Epidermal melanocyte (primary cell): Measurements from ENCODE around the gene ULK2.
"Not testable (repeated sequence)": the region's sequence is repeated elsewhere in the genome, so short reads cannot be mapped to it uniquely, and the experiment has no call there.

ENCODE experiments used
- DNase-seq: peaks from one replicate; pipeline ENCODE4 v3.0.0; 2011; ENCODE audit warnings: low spot score; ENCODE audit not compliant: insufficient read length

Gene ULK2

GRCh38 chr17:19867329-19868078, at the start of gene ULK2:
ULK2 (minus strand) TSS chr17:19867936; CDS start chr17:19867417, 519 bp downstream.
- peak; percentile 51 for DNase-seq

GRCh38 chr17:19915245-19915978, 47.7 kb upstream of the ULK2 start:
- DNase-seq, result no peak

- DNase-seq, result no peak
These were observed 43.3 kb upstream of the ULK2 start for GRCh38 chr17:19911033-19911432.

- DNase-seq, result no peak
These were observed 41.4 kb upstream of the ULK2 start for GRCh38 chr17:19909139-19909538.

GRCh38 chr17:19905502-19905901, 37.8 kb upstream of the ULK2 start:
- no peak for DNase-seq

GRCh38 chr17:19904924-19905323, 37.2 kb upstream of the ULK2 start:
- no peak for DNase-seq

- no peak for DNase-seq
These were observed 36.7 kb upstream of the ULK2 start for GRCh38 chr17:19904412-19904811.

GRCh38 chr17:19900809-19901208, 33.1 kb upstream of the ULK2 start:
- no peak for DNase-seq

GRCh38 chr17:19897903-19898302, 30.2 kb upstream of the ULK2 start:
- no peak for DNase-seq

GRCh38 chr17:19897090-19897837, 29.5 kb upstream of the ULK2 start:
- no peak for DNase-seq

- no peak for DNase-seq
These were observed 28.9 kb upstream of the ULK2 start for GRCh38 chr17:19896679-19897078.

- DNase-seq, result not testable (repeated sequence)
These were observed 22.8 kb upstream of the ULK2 start for GRCh38 chr17:19890554-19890953.

- DNase-seq, result not testable (repeated sequence)
These were observed 22.3 kb upstream of the ULK2 start for GRCh38 chr17:19890001-19890400.

- no peak for DNase-seq
These were observed 18.4 kb upstream of the ULK2 start for GRCh38 chr17:19886116-19886515.

GRCh38 chr17:19883537-19884215, 15.9 kb upstream of the ULK2 start:
- DNase-seq, result no peak

GRCh38 chr17:19880393-19880792, 12.7 kb upstream of the ULK2 start:
- no peak for DNase-seq

- DNase-seq, result no peak
These were observed 9.7 kb upstream of the ULK2 start for GRCh38 chr17:19877364-19877945.

- DNase-seq, result no peak
These were observed 8.9 kb upstream of the ULK2 start for GRCh38 chr17:19876529-19877161.

- no peak for DNase-seq
These were observed 6.5 kb upstream of the ULK2 start for GRCh38 chr17:19874256-19874655.

GRCh38 chr17:19873346-19873745, 5.6 kb upstream of the ULK2 start:
- no peak for DNase-seq

- DNase-seq, result no peak
These were observed 301 bp upstream of the ULK2 start for GRCh38 chr17:19868079-19868395.
